Liver (tissue), 9 donors: Measurements from ENCODE around the gene CCDC102A. TPM values are rescaled to one million over a fixed set of nuclear protein-coding genes. Genes with fewer than 3 reads are reported as not detected.

ENCODE experiments used
- DNase-seq: peaks from one replicate; pipeline ENCODE4 v3.0.0-alpha.2; 2017; ENCODE audit warnings: low spot score
- H3K27ac ChIP-seq, 2 donors: one replicate each; pipeline ENCODE4 v1.7.0; 2013; ENCODE audit warnings: inconsistent platforms in 2 of 2, low read length in 2 of 2, control low read depth in 1 of 2, low read depth in 1 of 2, mild to moderate bottlenecking in 1 of 2
- H3K27me3 ChIP-seq, 4 donors: one replicate each; pipeline versions ENCODE4 v1.6.1 to v1.7.0; 2013; ENCODE audit warnings: low read length in 3 of 4, inconsistent platforms in 1 of 4, mild to moderate bottlenecking in 1 of 4, moderate library complexity in 1 of 4; ENCODE audit not compliant: control insufficient read depth in 4 of 4, insufficient read depth in 4 of 4
- H3K36me3 ChIP-seq, 4 donors: one replicate each; pipeline versions ENCODE4 v1.6.1 to v1.7.0; 2013; ENCODE audit warnings: low read length in 3 of 4, mild to moderate bottlenecking in 3 of 4, low read depth in 1 of 4, moderate library complexity in 1 of 4; ENCODE audit not compliant: control insufficient read depth in 4 of 4, insufficient read depth in 3 of 4
- H3K4me1 ChIP-seq, 4 donors: one replicate each; pipeline versions ENCODE4 v1.6.1 to v1.7.0; 2013; ENCODE audit warnings: low read length in 3 of 4, mild to moderate bottlenecking in 3 of 4, moderate library complexity in 1 of 4; ENCODE audit not compliant: control insufficient read depth in 4 of 4, insufficient read depth in 4 of 4
- H3K4me3 ChIP-seq, 3 donors: one replicate each; pipeline versions ENCODE4 v1.6.1 to v1.7.0; 2013; ENCODE audit warnings: low read length in 3 of 3, control low read depth in 1 of 3, low read depth in 1 of 3, mild to moderate bottlenecking in 1 of 3
- H3K9ac ChIP-seq, 2 donors: one replicate each; pipeline ENCODE4 v1.7.0; 2013; ENCODE audit warnings: low read length in 2 of 2, mild to moderate bottlenecking in 2 of 2, moderate library complexity in 2 of 2, control low read depth in 1 of 2, low read depth in 1 of 2
- H3K9me3 ChIP-seq, 4 donors: one replicate each; pipeline versions ENCODE4 v1.6.1 to v1.7.0; 2013; ENCODE audit warnings: low read length in 3 of 4; ENCODE audit not compliant: control insufficient read depth in 4 of 4
- EGR1 ChIP-seq, 2 donors: IDR thresholded peaks; 2 replicates each; pipeline ENCODE4 v1.6.1; 2016 to 2018; ENCODE audit warnings: antibody characterized with exemption in 2 of 2, low read depth in 2 of 2
- FOXA1 ChIP-seq: IDR thresholded peaks from 2 replicates; pipeline ENCODE4 v1.6.1; 2016; ENCODE audit warnings: antibody characterized with exemption
- FOXA2 ChIP-seq: IDR thresholded peaks from 2 replicates; pipeline ENCODE4 v1.6.1; 2016; ENCODE audit warnings: antibody characterized with exemption
- GABPA ChIP-seq, 2 donors: IDR thresholded peaks in 1 of 2; conservative IDR thresholded peaks in 1 of 2; 2 replicates each; pipeline ENCODE4 v1.6.1; 2016; ENCODE audit warnings: antibody characterized with exemption in 2 of 2, mild to moderate bottlenecking in 1 of 2, moderate library complexity in 1 of 2
- HNF4A ChIP-seq, 2 donors: conservative IDR thresholded peaks; 2 replicates each; pipeline ENCODE4 v1.6.1; 2016; ENCODE audit warnings: antibody characterized with exemption in 2 of 2, mild to moderate bottlenecking in 2 of 2
- HNF4G ChIP-seq: IDR thresholded peaks from 2 replicates; pipeline ENCODE4 v1.6.1; 2016; ENCODE audit warnings: antibody characterized with exemption
- JUND ChIP-seq, 2 donors: IDR thresholded peaks; 2 replicates each; pipeline ENCODE4 v1.6.1; 2016; ENCODE audit warnings: antibody characterized with exemption in 2 of 2
- NR2F2 ChIP-seq: IDR thresholded peaks from 2 replicates; pipeline ENCODE4 v1.6.1; 2016; ENCODE audit warnings: antibody characterized with exemption
- RAD21 ChIP-seq, 2 donors: IDR thresholded peaks; 2 replicates each; pipeline ENCODE4 v1.6.1; 2016; ENCODE audit warnings: antibody characterized with exemption in 2 of 2, mild to moderate bottlenecking in 2 of 2
- RXRA ChIP-seq, 2 donors: IDR thresholded peaks; 2 replicates each; pipeline ENCODE4 v1.6.1; 2017 to 2018; ENCODE audit warnings: antibody characterized with exemption in 2 of 2, mild to moderate bottlenecking in 1 of 2
- SP1 ChIP-seq: IDR thresholded peaks from 2 replicates; pipeline ENCODE4 v1.6.1; 2018; ENCODE audit warnings: antibody characterized with exemption, mild to moderate bottlenecking
- YY1 ChIP-seq: IDR thresholded peaks from 2 replicates; pipeline ENCODE4 v1.6.1; 2016; ENCODE audit warnings: antibody characterized with exemption, mild to moderate bottlenecking
- WGBS: extraction: QIAGEN DNeasy Blood & Tissue Kit; methylation state at CpG from one replicate; pipeline ENCODE4 v1.1.7; 2013; 5-methylcytosine and 5-hydroxymethylcytosine counted together
- polyA plus RNA-seq, 2 donors: library from polyadenylated mRNA; stranded (reverse) in 1 of 2; unstranded in 1 of 2; fragments of 200-250 nt in 1 of 2; fragments of >200 nt in 1 of 2; fragmentation: Nextera tagmentation in 1 of 2; extraction: Ambion mirVana in 1 of 2; gene quantifications; one replicate each; pipeline versions ENCODE4 v1.2.1 to v1.2.3, GENCODE V29; 2013 to 2015
- total RNA-seq, 2 donors: library from RNA; depleted of rRNA; stranded (reverse); fragments of >200 nt; gene quantifications; one replicate each; pipeline ENCODE4 v1.2.3, GENCODE V29; 2014
- TF ChIP-seq, protein P1 (sequence below): IDR thresholded peaks from 2 replicates; pipeline ENCODE4 v1.6.1; 2016; ENCODE audit warnings: antibody characterized with exemption, mild to moderate bottlenecking
- TF ChIP-seq, protein P2 (sequence below): IDR thresholded peaks from 2 replicates; pipeline ENCODE4 v1.6.1; 2016; ENCODE audit warnings: antibody characterized with exemption
- TF ChIP-seq, protein P3 (sequence below): IDR thresholded peaks from 2 replicates; pipeline ENCODE4 v1.6.1; 2016; ENCODE audit warnings: antibody characterized with exemption
- TF ChIP-seq, protein P4 (sequence below): fragments of 150-350 bp; IDR thresholded peaks from 2 replicates; pipeline ENCODE4 v1.5.1; 2017; ENCODE audit warnings: improper control_type of control experiment, low read depth, low read length; ENCODE audit not compliant: missing input control
- TF ChIP-seq, protein P5 (sequence below): IDR thresholded peaks from 2 replicates; pipeline ENCODE4 v1.6.1; 2016; ENCODE audit warnings: antibody characterized with exemption
- donor health status: healthy.
- donor health status: healthy.
- donor health status: healthy.
- donor health status: healthy.
- donor health status: healthy.

Gene CCDC102A
- total and polyA plus RNA-seq, 4 donors = 0.36 to 2.6 (median 1.7) TPM

DNA sequence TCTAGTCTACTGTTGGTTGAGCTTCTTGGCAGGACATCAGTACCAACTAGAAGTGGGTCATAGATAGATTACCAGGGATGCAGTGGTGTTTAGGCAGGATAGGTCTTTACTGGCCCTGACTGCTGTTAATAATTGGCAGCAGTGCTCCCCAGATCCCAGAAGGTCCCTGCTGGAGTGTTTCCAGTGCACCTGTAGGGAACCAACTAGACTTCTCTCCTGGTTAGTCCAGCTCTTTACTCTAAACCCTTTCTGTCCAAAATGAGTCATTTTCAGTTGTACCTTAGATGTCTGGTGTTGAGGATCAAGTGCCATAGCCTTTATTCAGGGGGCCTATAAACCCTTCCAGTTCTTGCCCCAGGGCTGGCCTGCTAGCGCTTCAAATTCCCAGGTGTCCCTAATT, 65.2 kb downstream of the CCDC102A start:
- TF ChIP-seq, protein P1, sequence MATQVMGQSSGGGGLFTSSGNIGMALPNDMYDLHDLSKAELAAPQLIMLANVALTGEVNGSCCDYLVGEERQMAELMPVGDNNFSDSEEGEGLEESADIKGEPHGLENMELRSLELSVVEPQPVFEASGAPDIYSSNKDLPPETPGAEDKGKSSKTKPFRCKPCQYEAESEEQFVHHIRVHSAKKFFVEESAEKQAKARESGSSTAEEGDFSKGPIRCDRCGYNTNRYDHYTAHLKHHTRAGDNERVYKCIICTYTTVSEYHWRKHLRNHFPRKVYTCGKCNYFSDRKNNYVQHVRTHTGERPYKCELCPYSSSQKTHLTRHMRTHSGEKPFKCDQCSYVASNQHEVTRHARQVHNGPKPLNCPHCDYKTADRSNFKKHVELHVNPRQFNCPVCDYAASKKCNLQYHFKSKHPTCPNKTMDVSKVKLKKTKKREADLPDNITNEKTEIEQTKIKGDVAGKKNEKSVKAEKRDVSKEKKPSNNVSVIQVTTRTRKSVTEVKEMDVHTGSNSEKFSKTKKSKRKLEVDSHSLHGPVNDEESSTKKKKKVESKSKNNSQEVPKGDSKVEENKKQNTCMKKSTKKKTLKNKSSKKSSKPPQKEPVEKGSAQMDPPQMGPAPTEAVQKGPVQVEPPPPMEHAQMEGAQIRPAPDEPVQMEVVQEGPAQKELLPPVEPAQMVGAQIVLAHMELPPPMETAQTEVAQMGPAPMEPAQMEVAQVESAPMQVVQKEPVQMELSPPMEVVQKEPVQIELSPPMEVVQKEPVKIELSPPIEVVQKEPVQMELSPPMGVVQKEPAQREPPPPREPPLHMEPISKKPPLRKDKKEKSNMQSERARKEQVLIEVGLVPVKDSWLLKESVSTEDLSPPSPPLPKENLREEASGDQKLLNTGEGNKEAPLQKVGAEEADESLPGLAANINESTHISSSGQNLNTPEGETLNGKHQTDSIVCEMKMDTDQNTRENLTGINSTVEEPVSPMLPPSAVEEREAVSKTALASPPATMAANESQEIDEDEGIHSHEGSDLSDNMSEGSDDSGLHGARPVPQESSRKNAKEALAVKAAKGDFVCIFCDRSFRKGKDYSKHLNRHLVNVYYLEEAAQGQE = no peak
- TF ChIP-seq RXRA (IDR thresholded peaks at IDR 0.05) (no peak), SP1 (peak; percentile 11), HNF4G (no peak), FOXA1 (no peak)
- Histone ChIP-seq H3K27ac (peak overlapping the region; percentile 47 to 69), H3K4me1 (peaks cover 6 to 45% (median 37%) of the 10 kb centered on the region in 4 donors), H3K27me3 (no peaks in the 10 kb centered on the region), H3K36me3 (peaks cover 13 to 51% (median 34%) of the 10 kb centered on the region in 4 donors), H3K9ac (no peak overlapping the region), H3K4me3 (no peak overlapping the region), H3K9me3 (no peaks in the 10 kb centered on the region)
- WGBS = 73% methylated on average over 1 of the region's 1 CpG
- no peak for DNase-seq

DNA sequence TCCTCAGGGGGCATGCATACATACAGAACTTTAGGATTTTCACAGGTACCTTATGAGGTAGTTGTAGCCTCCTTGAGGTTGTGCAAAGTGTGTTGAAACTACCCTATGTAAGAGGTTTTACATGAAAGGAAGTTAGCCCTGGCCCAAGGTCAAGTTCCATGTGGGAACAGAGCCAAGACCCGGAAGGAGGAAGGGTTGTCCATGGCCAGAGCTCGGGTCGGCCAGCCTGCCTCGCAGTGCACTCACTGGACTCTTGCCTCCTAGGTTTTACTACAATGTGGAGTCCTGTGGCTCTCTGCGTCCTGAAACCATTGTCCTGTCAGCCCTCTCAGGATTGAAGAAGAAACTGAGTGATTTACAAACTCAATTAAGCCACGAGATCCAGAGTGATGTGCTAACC, 65.7 kb downstream of the CCDC102A start:
- TF ChIP-seq YY1 (no peak), HNF4A (conservative IDR thresholded peaks at IDR 0.05) (peak; percentile 27 to 59), GABPA (IDR thresholded peaks at IDR 0.05 in 1 of 2, conservative IDR thresholded peaks at IDR 0.05 in 1 of 2) (no peak), RXRA (IDR thresholded peaks at IDR 0.05) (peak in 1 of 2 donors; percentile 13), NR2F2 (peak; percentile 52), SP1 (peak; percentile 10), RAD21 (IDR thresholded peaks at IDR 0.05) (no peak)
- TF ChIP-seq, protein P2, sequence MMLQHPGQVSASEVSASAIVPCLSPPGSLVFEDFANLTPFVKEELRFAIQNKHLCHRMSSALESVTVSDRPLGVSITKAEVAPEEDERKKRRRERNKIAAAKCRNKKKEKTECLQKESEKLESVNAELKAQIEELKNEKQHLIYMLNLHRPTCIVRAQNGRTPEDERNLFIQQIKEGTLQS = no peak
- TF ChIP-seq, protein P3, sequence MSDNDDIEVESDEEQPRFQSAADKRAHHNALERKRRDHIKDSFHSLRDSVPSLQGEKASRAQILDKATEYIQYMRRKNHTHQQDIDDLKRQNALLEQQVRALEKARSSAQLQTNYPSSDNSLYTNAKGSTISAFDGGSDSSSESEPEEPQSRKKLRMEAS = peak; percentile 23
- Histone ChIP-seq H3K9ac (no peak overlapping the region), H3K27ac (peak overlapping the region; percentile 47 to 69), H3K4me3 (no peak overlapping the region), H3K9me3 (no peaks in the 10 kb centered on the region), H3K27me3 (no peaks in the 10 kb centered on the region), H3K36me3 (peaks cover 13 to 56% (median 39%) of the 10 kb centered on the region in 4 donors), H3K4me1 (peaks cover 6 to 43% (median 36%) of the 10 kb centered on the region in 4 donors)
- peak; percentile 60 for DNase-seq
- 16% methylated on average over 6 of the region's 6 CpGs for WGBS

DNA sequence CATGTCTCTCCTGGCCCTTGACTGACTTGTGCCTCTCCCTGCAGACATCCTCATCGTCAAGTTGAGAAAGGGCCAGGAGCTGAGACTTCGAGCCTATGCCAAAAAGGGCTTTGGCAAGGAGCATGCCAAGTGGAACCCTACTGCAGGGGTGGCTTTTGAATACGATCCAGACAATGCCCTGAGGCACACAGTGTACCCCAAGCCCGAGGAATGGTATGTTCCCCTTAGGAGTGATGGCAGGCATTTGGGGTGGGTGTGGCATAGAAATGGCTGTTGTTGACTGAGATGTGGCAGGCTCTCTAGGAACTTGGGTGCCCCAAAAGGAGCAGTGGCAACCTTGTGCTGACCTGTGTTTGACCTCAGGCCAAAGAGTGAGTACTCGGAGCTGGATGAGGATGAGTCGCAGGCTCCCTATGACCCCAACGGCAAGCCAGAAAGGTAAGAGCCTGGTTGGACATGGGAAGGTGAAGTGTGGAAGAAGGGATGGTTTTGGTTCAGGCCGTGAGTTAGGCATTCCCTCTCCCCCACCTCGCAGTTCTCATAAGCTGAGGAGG, 66.4 kb downstream of the CCDC102A start:
- no peaks in the 10 kb centered on the region for H3K27me3 ChIP-seq
- DNase-seq = no peak
- no peak for TF ChIP-seq YY1
- no peak for TF ChIP-seq HNF4G
- TF ChIP-seq EGR1 (IDR thresholded peaks at IDR 0.05; ENCODE audit: low read depth in 2 of 2) = no peak
- no peak for TF ChIP-seq FOXA1
- TF ChIP-seq, protein P4, sequence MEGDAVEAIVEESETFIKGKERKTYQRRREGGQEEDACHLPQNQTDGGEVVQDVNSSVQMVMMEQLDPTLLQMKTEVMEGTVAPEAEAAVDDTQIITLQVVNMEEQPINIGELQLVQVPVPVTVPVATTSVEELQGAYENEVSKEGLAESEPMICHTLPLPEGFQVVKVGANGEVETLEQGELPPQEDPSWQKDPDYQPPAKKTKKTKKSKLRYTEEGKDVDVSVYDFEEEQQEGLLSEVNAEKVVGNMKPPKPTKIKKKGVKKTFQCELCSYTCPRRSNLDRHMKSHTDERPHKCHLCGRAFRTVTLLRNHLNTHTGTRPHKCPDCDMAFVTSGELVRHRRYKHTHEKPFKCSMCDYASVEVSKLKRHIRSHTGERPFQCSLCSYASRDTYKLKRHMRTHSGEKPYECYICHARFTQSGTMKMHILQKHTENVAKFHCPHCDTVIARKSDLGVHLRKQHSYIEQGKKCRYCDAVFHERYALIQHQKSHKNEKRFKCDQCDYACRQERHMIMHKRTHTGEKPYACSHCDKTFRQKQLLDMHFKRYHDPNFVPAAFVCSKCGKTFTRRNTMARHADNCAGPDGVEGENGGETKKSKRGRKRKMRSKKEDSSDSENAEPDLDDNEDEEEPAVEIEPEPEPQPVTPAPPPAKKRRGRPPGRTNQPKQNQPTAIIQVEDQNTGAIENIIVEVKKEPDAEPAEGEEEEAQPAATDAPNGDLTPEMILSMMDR = no peak
- TF ChIP-seq HNF4A (conservative IDR thresholded peaks at IDR 0.05) = no peak
- TF ChIP-seq JUND (IDR thresholded peaks at IDR 0.05) = no peak
- no peak for TF ChIP-seq FOXA2
- TF ChIP-seq, protein P5, sequence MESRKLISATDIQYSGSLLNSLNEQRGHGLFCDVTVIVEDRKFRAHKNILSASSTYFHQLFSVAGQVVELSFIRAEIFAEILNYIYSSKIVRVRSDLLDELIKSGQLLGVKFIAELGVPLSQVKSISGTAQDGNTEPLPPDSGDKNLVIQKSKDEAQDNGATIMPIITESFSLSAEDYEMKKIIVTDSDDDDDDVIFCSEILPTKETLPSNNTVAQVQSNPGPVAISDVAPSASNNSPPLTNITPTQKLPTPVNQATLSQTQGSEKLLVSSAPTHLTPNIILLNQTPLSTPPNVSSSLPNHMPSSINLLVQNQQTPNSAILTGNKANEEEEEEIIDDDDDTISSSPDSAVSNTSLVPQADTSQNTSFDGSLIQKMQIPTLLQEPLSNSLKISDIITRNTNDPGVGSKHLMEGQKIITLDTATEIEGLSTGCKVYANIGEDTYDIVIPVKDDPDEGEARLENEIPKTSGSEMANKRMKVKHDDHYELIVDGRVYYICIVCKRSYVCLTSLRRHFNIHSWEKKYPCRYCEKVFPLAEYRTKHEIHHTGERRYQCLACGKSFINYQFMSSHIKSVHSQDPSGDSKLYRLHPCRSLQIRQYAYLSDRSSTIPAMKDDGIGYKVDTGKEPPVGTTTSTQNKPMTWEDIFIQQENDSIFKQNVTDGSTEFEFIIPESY = no peak
- H3K9ac ChIP-seq = no peak overlapping the region
- no peak overlapping the region for H3K4me3 ChIP-seq
- H3K9me3 ChIP-seq = no peaks in the 10 kb centered on the region
- peaks cover 6 to 43% (median 35%) of the 10 kb centered on the region in 4 donors for H3K4me1 ChIP-seq
- 90% methylated on average over 9 of the region's 9 CpGs for WGBS
- peak overlapping the region; percentile 47 to 69 for H3K27ac ChIP-seq
- H3K36me3 ChIP-seq = peaks cover 13 to 59% (median 40%) of the 10 kb centered on the region in 4 donors
